GM23338 (cell line): Measurements from ENCODE around the gene RUVBL2. TPM values are rescaled to one million over a fixed set of nuclear protein-coding genes. Genes with fewer than 3 reads are reported as not detected.
A peak's percentile ranks its signal among the peaks of the same experiment; 100 is the strongest.

Experiments
- ATAC-seq: fragments of 200-7000 bp; cut with Tn5 transposase; 3 replicates; pipeline ENCODE4 v1.9.1; 2020
- DNase-seq: peaks from one replicate; pipeline ENCODE4 v3.0.0-alpha.2; 2015; ENCODE audit warnings: low spot score
- H2AFZ ChIP-seq: fragments of 200-600 bp; sonication (generic); 2 replicates; pipeline ENCODE4 v1.8.0; 2016; ENCODE audit warnings: antibody characterized with exemption, mild to moderate bottlenecking, moderate library complexity
- H3F3A ChIP-seq: fragments of 200-600 bp; sonication (generic); replicated peaks from 2 replicates; pipeline ENCODE4 v1.8.0; 2017; ENCODE audit warnings: antibody characterized with exemption, mixed run types, low read depth
- H3K27ac ChIP-seq: fragments of 200-600 bp; sonication (generic); 2 replicates; pipeline ENCODE4 v1.6.1; 2016; ENCODE audit warnings: low read depth
- H3K27me3 ChIP-seq: fragments of 200-600 bp; sonication (generic); 2 replicates; pipeline ENCODE4 v1.8.0; 2016; ENCODE audit warnings: mild to moderate bottlenecking, mixed run types, moderate library complexity; ENCODE audit not compliant: insufficient read depth
- H3K36me3 ChIP-seq: fragments of 200-600 bp; sonication (generic); 2 replicates; pipeline ENCODE4 v1.8.0; 2016; ENCODE audit warnings: mild to moderate bottlenecking; ENCODE audit not compliant: insufficient read depth
- H3K4me1 ChIP-seq: fragments of 200-600 bp; sonication (generic); 2 replicates; pipeline ENCODE4 v1.8.0; 2016; ENCODE audit warnings: mild to moderate bottlenecking, moderate library complexity; ENCODE audit not compliant: insufficient read depth
- H3K4me2 ChIP-seq: fragments of 200-600 bp; sonication (generic); 2 replicates; pipeline ENCODE4 v1.7.1; 2017; ENCODE audit warnings: mixed run types
- H3K4me3 ChIP-seq: fragments of 200-600 bp; sonication (generic); 2 replicates; pipeline ENCODE4 v1.6.1; 2016; ENCODE audit warnings: mixed run types
- H3K79me2 ChIP-seq: fragments of 200-600 bp; sonication (generic); replicated peaks from 2 replicates; pipeline ENCODE4 v1.8.0; 2017; ENCODE audit warnings: mild to moderate bottlenecking; ENCODE audit not compliant: insufficient read depth
- H3K9me2 ChIP-seq: fragments of 200-600 bp; sonication (generic); 2 replicates; pipeline ENCODE4 v1.8.0; 2017; ENCODE audit not compliant: insufficient read depth
- H4K20me1 ChIP-seq: fragments of 200-600 bp; sonication (generic); replicated peaks from 2 replicates; pipeline ENCODE4 v1.8.0; 2017; ENCODE audit warnings: mild to moderate bottlenecking; ENCODE audit not compliant: insufficient read depth
- H3K27ac Mint-ChIP-seq: 2 replicates; pipeline ENCODE4 v1.8.0; 2020; ENCODE audit warnings: inconsistent platforms, mild to moderate bottlenecking, moderate library complexity, mixed read lengths
- H3K27me3 Mint-ChIP-seq: 3 replicates; pipeline ENCODE4 v1.8.0; 2022; ENCODE audit warnings: low read depth, mild to moderate bottlenecking, moderate library complexity, mixed read lengths, inconsistent platforms; ENCODE audit not compliant: insufficient read depth, poor library complexity
- H3K36me3 Mint-ChIP-seq: 3 replicates; pipeline ENCODE4 v1.8.0; 2021; ENCODE audit warnings: low read depth, mild to moderate bottlenecking, inconsistent platforms, moderate library complexity, mixed read lengths
- H3K4me1 Mint-ChIP-seq: 3 replicates; pipeline ENCODE4 v1.8.0; 2020; ENCODE audit warnings: mild to moderate bottlenecking, inconsistent platforms, mixed read lengths
- H3K4me3 Mint-ChIP-seq: 3 replicates; pipeline ENCODE4 v1.8.0; 2021; ENCODE audit warnings: moderate library complexity, mild to moderate bottlenecking, inconsistent platforms, mixed read lengths
- H3K9me3 Mint-ChIP-seq: 3 replicates; pipeline ENCODE4 v1.8.0; 2020; ENCODE audit warnings: moderate library complexity, mild to moderate bottlenecking, inconsistent platforms, mixed read lengths
- CREB1 ChIP-seq: fragments of 250-450 bp; sonication (Bioruptor Pico); IDR thresholded peaks from 2 replicates; pipeline ENCODE4 v1.5.0; 2020; ENCODE audit warnings: low read depth, mild to moderate bottlenecking, moderate library complexity
- EZH2 ChIP-seq: fragments of 200-600 bp; sonication (generic); IDR thresholded peaks from one replicate; pipeline ENCODE4 v1.8.0; 2017; ENCODE audit warnings: antibody characterized with exemption, mild to moderate bottlenecking, low read depth; ENCODE audit not compliant: unreplicated experiment
- EZH2phosphoT487 ChIP-seq: fragments of 200-600 bp; sonication (generic); IDR thresholded peaks from one replicate; pipeline ENCODE4 v1.8.1; 2018; ENCODE audit warnings: antibody characterized with exemption; ENCODE audit not compliant: unreplicated experiment
- JUNB ChIP-seq: IDR thresholded peaks from one replicate; pipeline ENCODE4 v1.6.1; 2016; ENCODE audit warnings: antibody characterized with exemption; ENCODE audit not compliant: unreplicated experiment
- NANOG ChIP-seq: IDR thresholded peaks from 2 replicates; pipeline ENCODE4 v1.6.1; 2016; ENCODE audit warnings: antibody characterized with exemption, borderline replicate concordance
- POLR2AphosphoS5 ChIP-seq: IDR thresholded peaks from 2 replicates; pipeline ENCODE4 v1.6.1; 2016; ENCODE audit warnings: antibody characterized with exemption, low read depth
- REST ChIP-seq: IDR thresholded peaks from one replicate; pipeline ENCODE4 v1.6.1; 2018; ENCODE audit warnings: antibody characterized with exemption; ENCODE audit not compliant: unreplicated experiment
- STAT1 ChIP-seq: IDR thresholded peaks from one replicate; pipeline ENCODE4 v1.6.1; 2016; ENCODE audit warnings: antibody characterized with exemption; ENCODE audit not compliant: unreplicated experiment
- ZNF114 ChIP-seq: fragments of 250-450 bp; sonication (Bioruptor Pico); IDR thresholded peaks from 2 replicates; pipeline ENCODE4 v1.5.0; 2020; ENCODE audit warnings: mild to moderate bottlenecking, moderate library complexity
- ZNF331 ChIP-seq: fragments of 250-450 bp; sonication (Bioruptor Pico); IDR thresholded peaks from 2 replicates; pipeline ENCODE4 v1.5.0; 2020; ENCODE audit warnings: low read depth, mild to moderate bottlenecking, moderate library complexity
- polyA plus RNA-seq: library from polyadenylated mRNA; unstranded; fragments of >200 nt; fragmentation: Nextera tagmentation; extraction: Ambion mirVana; gene quantifications from 2 replicates; pipeline ENCODE4 v1.2.1, GENCODE V29; 2016
- total RNA-seq: library from RNA; depleted of rRNA; stranded (reverse); fragments of >200 nt; shearing (Covaris generic); gene quantifications from 2 replicates; pipeline ENCODE4 v1.2.3, GENCODE V29; 2014
- TF ChIP-seq, protein P1 (sequence below), 2 experiments: fragments of 200-600 bp in 1 of 2; sonication (generic) in 1 of 2; conservative IDR thresholded peaks; 2 replicates each; pipeline versions ENCODE4 v1.5.1 to v1.6.1; 2016 to 2017; ENCODE audit warnings: antibody characterized with exemption in 2 of 2, low read depth in 2 of 2, mild to moderate bottlenecking in 2 of 2, moderate library complexity in 1 of 2
- TF ChIP-seq, protein P2 (sequence below): IDR thresholded peaks from 2 replicates; pipeline ENCODE4 v1.6.1; 2016; ENCODE audit warnings: antibody characterized with exemption
- TF ChIP-seq, protein P3 (sequence below): fragments of 250-450 bp; sonication (Bioruptor Pico); IDR thresholded peaks from 2 replicates; pipeline ENCODE4 v1.5.0; 2020; ENCODE audit warnings: mild to moderate bottlenecking, moderate library complexity

Gene RUVBL2
- total and polyA plus RNA-seq, 2 experiments from 2014 or later, result 196 to 252 TPM

GRCh38 chr19:48953990-48954594, 39.6 kb upstream of the RUVBL2 start:
- H3K4me1 ChIP-seq, result peaks cover 12% of the 10 kb centered on the region; the same call in 1 of the 2 replicates
- no peaks in the 10 kb centered on the region for H3K27me3 ChIP-seq
- Mint-ChIP-seq H3K27me3 (peaks cover 18% of the 10 kb centered on the region), H3K27ac (peak overlapping the region; percentile 94), H3K4me3 (peak overlapping the region; percentile 77), H3K4me1 (peaks cover 16% of the 10 kb centered on the region), H3K9me3 (no peaks in the 10 kb centered on the region), H3K36me3 (peaks cover 36% of the 10 kb centered on the region)
- H3K4me2 ChIP-seq, result peak overlapping the region; percentile 99
- TF ChIP-seq, protein P1, sequence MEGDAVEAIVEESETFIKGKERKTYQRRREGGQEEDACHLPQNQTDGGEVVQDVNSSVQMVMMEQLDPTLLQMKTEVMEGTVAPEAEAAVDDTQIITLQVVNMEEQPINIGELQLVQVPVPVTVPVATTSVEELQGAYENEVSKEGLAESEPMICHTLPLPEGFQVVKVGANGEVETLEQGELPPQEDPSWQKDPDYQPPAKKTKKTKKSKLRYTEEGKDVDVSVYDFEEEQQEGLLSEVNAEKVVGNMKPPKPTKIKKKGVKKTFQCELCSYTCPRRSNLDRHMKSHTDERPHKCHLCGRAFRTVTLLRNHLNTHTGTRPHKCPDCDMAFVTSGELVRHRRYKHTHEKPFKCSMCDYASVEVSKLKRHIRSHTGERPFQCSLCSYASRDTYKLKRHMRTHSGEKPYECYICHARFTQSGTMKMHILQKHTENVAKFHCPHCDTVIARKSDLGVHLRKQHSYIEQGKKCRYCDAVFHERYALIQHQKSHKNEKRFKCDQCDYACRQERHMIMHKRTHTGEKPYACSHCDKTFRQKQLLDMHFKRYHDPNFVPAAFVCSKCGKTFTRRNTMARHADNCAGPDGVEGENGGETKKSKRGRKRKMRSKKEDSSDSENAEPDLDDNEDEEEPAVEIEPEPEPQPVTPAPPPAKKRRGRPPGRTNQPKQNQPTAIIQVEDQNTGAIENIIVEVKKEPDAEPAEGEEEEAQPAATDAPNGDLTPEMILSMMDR (conservative IDR thresholded peaks at IDR 0.05; ENCODE audit: low read depth in 2 of 2), result no peak
- TF ChIP-seq JUNB, result no peak
- TF ChIP-seq ZNF114 (CRISPR knock-in tag), result no peak
- TF ChIP-seq, protein P2, sequence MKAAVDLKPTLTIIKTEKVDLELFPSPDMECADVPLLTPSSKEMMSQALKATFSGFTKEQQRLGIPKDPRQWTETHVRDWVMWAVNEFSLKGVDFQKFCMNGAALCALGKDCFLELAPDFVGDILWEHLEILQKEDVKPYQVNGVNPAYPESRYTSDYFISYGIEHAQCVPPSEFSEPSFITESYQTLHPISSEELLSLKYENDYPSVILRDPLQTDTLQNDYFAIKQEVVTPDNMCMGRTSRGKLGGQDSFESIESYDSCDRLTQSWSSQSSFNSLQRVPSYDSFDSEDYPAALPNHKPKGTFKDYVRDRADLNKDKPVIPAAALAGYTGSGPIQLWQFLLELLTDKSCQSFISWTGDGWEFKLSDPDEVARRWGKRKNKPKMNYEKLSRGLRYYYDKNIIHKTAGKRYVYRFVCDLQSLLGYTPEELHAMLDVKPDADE, result no peak
- TF ChIP-seq, protein P3, sequence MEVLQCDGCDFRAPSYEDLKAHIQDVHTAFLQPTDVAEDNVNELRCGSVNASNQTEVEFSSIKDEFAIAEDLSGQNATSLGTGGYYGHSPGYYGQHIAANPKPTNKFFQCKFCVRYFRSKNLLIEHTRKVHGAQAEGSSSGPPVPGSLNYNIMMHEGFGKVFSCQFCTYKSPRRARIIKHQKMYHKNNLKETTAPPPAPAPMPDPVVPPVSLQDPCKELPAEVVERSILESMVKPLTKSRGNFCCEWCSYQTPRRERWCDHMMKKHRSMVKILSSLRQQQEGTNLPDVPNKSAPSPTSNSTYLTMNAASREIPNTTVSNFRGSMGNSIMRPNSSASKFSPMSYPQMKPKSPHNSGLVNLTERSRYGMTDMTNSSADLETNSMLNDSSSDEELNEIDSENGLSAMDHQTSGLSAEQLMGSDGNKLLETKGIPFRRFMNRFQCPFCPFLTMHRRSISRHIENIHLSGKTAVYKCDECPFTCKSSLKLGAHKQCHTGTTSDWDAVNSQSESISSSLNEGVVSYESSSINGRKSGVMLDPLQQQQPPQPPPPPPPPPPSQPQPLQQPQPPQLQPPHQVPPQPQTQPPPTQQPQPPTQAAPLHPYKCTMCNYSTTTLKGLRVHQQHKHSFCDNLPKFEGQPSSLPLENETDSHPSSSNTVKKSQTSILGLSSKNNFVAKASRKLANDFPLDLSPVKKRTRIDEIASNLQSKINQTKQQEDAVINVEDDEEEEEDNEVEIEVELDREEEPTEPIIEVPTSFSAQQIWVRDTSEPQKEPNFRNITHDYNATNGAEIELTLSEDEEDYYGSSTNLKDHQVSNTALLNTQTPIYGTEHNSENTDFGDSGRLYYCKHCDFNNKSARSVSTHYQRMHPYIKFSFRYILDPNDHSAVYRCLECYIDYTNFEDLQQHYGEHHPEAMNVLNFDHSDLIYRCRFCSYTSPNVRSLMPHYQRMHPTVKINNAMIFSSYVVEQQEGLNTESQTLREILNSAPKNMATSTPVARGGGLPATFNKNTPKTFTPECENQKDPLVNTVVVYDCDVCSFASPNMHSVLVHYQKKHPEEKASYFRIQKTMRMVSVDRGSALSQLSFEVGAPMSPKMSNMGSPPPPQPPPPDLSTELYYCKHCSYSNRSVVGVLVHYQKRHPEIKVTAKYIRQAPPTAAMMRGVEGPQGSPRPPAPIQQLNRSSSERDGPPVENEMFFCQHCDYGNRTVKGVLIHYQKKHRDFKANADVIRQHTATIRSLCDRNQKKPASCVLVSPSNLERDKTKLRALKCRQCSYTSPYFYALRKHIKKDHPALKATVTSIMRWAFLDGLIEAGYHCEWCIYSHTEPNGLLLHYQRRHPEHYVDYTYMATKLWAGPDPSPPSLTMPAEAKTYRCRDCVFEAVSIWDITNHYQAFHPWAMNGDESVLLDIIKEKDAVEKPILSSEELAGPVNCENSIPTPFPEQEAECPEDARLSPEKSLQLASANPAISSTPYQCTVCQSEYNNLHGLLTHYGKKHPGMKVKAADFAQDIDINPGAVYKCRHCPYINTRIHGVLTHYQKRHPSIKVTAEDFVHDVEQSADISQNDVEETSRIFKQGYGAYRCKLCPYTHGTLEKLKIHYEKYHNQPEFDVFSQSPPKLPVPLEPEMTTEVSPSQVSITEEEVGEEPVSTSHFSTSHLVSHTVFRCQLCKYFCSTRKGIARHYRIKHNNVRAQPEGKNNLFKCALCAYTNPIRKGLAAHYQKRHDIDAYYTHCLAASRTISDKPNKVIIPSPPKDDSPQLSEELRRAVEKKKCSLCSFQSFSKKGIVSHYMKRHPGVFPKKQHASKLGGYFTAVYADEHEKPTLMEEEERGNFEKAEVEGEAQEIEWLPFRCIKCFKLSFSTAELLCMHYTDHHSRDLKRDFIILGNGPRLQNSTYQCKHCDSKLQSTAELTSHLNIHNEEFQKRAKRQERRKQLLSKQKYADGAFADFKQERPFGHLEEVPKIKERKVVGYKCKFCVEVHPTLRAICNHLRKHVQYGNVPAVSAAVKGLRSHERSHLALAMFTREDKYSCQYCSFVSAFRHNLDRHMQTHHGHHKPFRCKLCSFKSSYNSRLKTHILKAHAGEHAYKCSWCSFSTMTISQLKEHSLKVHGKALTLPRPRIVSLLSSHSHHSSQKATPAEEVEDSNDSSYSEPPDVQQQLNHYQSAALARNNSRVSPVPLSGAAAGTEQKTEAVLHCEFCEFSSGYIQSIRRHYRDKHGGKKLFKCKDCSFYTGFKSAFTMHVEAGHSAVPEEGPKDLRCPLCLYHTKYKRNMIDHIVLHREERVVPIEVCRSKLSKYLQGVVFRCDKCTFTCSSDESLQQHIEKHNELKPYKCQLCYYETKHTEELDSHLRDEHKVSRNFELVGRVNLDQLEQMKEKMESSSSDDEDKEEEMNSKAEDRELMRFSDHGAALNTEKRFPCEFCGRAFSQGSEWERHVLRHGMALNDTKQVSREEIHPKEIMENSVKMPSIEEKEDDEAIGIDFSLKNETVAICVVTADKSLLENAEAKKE (CRISPR knock-in tag), result no peak
- TF ChIP-seq POLR2AphosphoS5, result no peak
- no peak for TF ChIP-seq NANOG
- TF ChIP-seq REST, result no peak
- TF ChIP-seq STAT1, result no peak
- TF ChIP-seq ZNF331 (CRISPR knock-in tag), result no peak
- TF ChIP-seq CREB1, result no peak
- no peak for TF ChIP-seq EZH2
- TF ChIP-seq EZH2phosphoT487, result no peak
- H4K20me1 ChIP-seq, result peaks cover 13% of the 10 kb centered on the region
- DNase-seq, result no peak
- no peak; the same call in 2 of the 3 replicates for ATAC-seq
- H3K27ac ChIP-seq, result 0 out of 2 replicates have a peak overlapping the region, but pooled peaks have one; percentile 15
- peaks cover 10% of the 10 kb centered on the region for H3K36me3 ChIP-seq
- H3K79me2 ChIP-seq, result peaks cover 29% of the 10 kb centered on the region
- peak overlapping the region; percentile 74 for H2AFZ ChIP-seq
- H3F3A ChIP-seq, result peaks cover 20% of the 10 kb centered on the region
- peak overlapping the region; percentile 88 for H3K4me3 ChIP-seq
- H3K9me2 ChIP-seq, result no peaks in the 10 kb centered on the region
